Stimulated activated naive CD4-positive, alpha-beta T cell (primary cell): ENCODE data around the gene REEP5.

ENCODE experiments used
- DNase-seq, 6 experiments: peaks; one replicate each; lab custom pipeline; 2025; lab: John Stamatoyannopoulos, UW

Gene REEP5

GRCh38 chr5:112833971-112834370 lies 88.1 kb downstream of the REEP5 start:
- no peak for DNase-seq

- no peak for DNase-seq
These were observed 91.6 kb downstream of the REEP5 start for GRCh38 chr5:112830378-112830777.
